HepG2 (cell line): ENCODE results near the gene MASP1. TPM values are rescaled to one million over a fixed set of nuclear protein-coding genes. Genes with fewer than 3 reads are reported as not detected.
A peak's percentile ranks its signal among the peaks of the same experiment; 100 is the strongest.

Source experiments
- BCL3 ChIP-seq: sonication (generic); formaldehyde crosslinking; IDR thresholded peaks from 2 replicates; pipeline ENCODE4 v1.5.1; 2020; ENCODE audit warnings: mild to moderate bottlenecking, missing genetic modification reagents, moderate library complexity
- CEBPG ChIP-seq: IDR thresholded peaks from 2 replicates; pipeline ENCODE4 v1.6.1; 2016
- CHD2 ChIP-seq: IDR thresholded peaks from 2 replicates; pipeline ENCODE4 v1.6.1; 2011; ENCODE audit warnings: low read depth, low read length, improper control_type of control experiment
- HBP1 ChIP-seq: IDR thresholded peaks from 2 replicates; pipeline ENCODE4 v1.6.1; 2016; ENCODE audit warnings: low read depth, control low read depth
- HDAC1 ChIP-seq: sonication (generic); formaldehyde crosslinking; IDR thresholded peaks from 2 replicates; pipeline ENCODE4 v1.5.1; 2020; ENCODE audit warnings: mild to moderate bottlenecking, missing genetic modification reagents
- HINFP ChIP-seq: sonication (generic); formaldehyde crosslinking; IDR thresholded peaks from 2 replicates; pipeline ENCODE4 v1.4.0; 2020; ENCODE audit warnings: low read depth, mild to moderate bottlenecking, missing genetic modification reagents
- MLLT10 ChIP-seq: sonication (generic); formaldehyde crosslinking; IDR thresholded peaks from 2 replicates; pipeline ENCODE4 v1.4.0; 2020; ENCODE audit warnings: missing genetic modification reagents
- NFAT5 ChIP-seq: sonication (generic); formaldehyde crosslinking; IDR thresholded peaks from 2 replicates; pipeline ENCODE4 v1.4.0; 2020; ENCODE audit warnings: missing genetic modification reagents
- SP5 ChIP-seq: IDR thresholded peaks from 2 replicates; pipeline ENCODE4 v1.6.1; 2016; ENCODE audit warnings: low read depth, borderline replicate concordance
- TFDP1 ChIP-seq: IDR thresholded peaks from 2 replicates; pipeline ENCODE4 v1.6.1; 2016; ENCODE audit warnings: missing compliant biosample characterization, missing genetic modification reagents, borderline replicate concordance
- THRA ChIP-seq: sonication (generic); formaldehyde crosslinking; IDR thresholded peaks from 2 replicates; pipeline ENCODE4 v1.4.0; 2020; ENCODE audit warnings: missing genetic modification reagents, borderline replicate concordance
- ZNF12 ChIP-seq: sonication (generic); formaldehyde crosslinking; IDR thresholded peaks from 2 replicates; pipeline ENCODE4 v1.5.0; 2020; ENCODE audit warnings: missing genetic modification reagents
- ZNF160 ChIP-seq: sonication (generic); formaldehyde crosslinking; IDR thresholded peaks from 2 replicates; pipeline ENCODE4 v1.8.0; 2022; ENCODE audit warnings: mild to moderate bottlenecking, inconsistent platforms, missing genetic modification reagents
- ZNF3 ChIP-seq: IDR thresholded peaks from 2 replicates; pipeline ENCODE4 v1.7.0; 2017; ENCODE audit warnings: inconsistent platforms
- ZNF414 ChIP-seq: sonication (generic); formaldehyde crosslinking; IDR thresholded peaks from 2 replicates; pipeline ENCODE4 v1.5.0; 2020; ENCODE audit warnings: missing genetic modification reagents
- ZNF720 ChIP-seq: sonication (generic); formaldehyde crosslinking; IDR thresholded peaks from 2 replicates; pipeline ENCODE4 v1.4.0; 2020; ENCODE audit warnings: missing genetic modification reagents
- polyA plus RNA-seq, 8 experiments: library from polyadenylated mRNA; depleted of rRNA in 3 of 8; stranded (reverse) in 7 of 8; unstranded in 1 of 8; fragments of >200 nt; fragmentation: Illumina TruSeq in 4 of 8; extraction: Trizol in 4 of 8; gene quantifications; 2 replicates each; pipeline versions ENCODE4 v1.2.1 to v1.2.3, GENCODE V29; 2011 to 2016; ENCODE audit warnings: low read depth in 4 of 8, missing spikeins in 1 of 8, mixed read lengths in 1 of 8; ENCODE audit not compliant: insufficient read depth in 1 of 8
- total RNA-seq, 5 experiments: library from RNA; depleted of rRNA; stranded (reverse); fragments of >200 nt; fragmentation: Illumina TruSeq; extraction: Trizol; gene quantifications; 2 replicates each; pipeline ENCODE4 v1.2.3, GENCODE V29; 2016; ENCODE audit warnings: low read depth in 1 of 5

The MASP1 gene
- total and polyA plus RNA-seq, 2 of the 13 experiments (the other 11 are each of a cell fraction or from before 2014, with no cell fraction given), result 10.8 to 56.0 TPM

- TF ChIP-seq NFAT5 (CRISPR knock-in tag), result no peak
- TF ChIP-seq TFDP1 (CRISPR knock-in tag), result no peak
- peak; percentile 83 for TF ChIP-seq CEBPG
- TF ChIP-seq HBP1, result peak; percentile 52; the same call in 1 of the 2 replicates
- no peak for TF ChIP-seq ZNF160 (CRISPR knock-in tag)
- no peak for TF ChIP-seq ZNF414
- TF ChIP-seq HDAC1 (CRISPR knock-in tag), result peak; percentile 86
- TF ChIP-seq MLLT10 (CRISPR knock-in tag), result no peak
- no peak for TF ChIP-seq CHD2
- TF ChIP-seq ZNF720, result no peak
- TF ChIP-seq THRA (CRISPR knock-in tag), result peak; percentile 98
- TF ChIP-seq ZNF3 (CRISPR knock-in tag), result no peak
- no peak for TF ChIP-seq ZNF12 (CRISPR knock-in tag)
- peak; percentile 71; the same call in 1 of the 2 replicates for TF ChIP-seq BCL3
- TF ChIP-seq HINFP (CRISPR knock-in tag), result peak; percentile 76; the same call in 1 of the 2 replicates
- peak; percentile 51; the same call in 1 of the 2 replicates for TF ChIP-seq SP5 (CRISPR knock-in tag)
These were observed 15.0 kb downstream of the MASP1 start (continued) for GRCh38 chr3:187276397-187277128.
